GM12872 (cell line): ENCODE data around the gene STARD10.

Experiments
- CTCF ChIP-seq: IDR thresholded peaks from 3 replicates; pipeline ENCODE4 v1.5.1; 2011; ENCODE audit warnings: low read depth, mild to moderate bottlenecking, low read length, moderate library complexity; ENCODE audit not compliant: insufficient read depth

Gene STARD10

GRCh38 chr11:72740562-72741428 lies 53.1 kb downstream of the STARD10 start:
- TF ChIP-seq CTCF, result no peak

GRCh38 chr11:72740060-72740424 lies 53.8 kb downstream of the STARD10 start:
- TF ChIP-seq CTCF, result no peak

GRCh38 chr11:72739240-72740059 lies 54.4 kb downstream of the STARD10 start:
- no peak for TF ChIP-seq CTCF

GRCh38 chr11:72738199-72739141 lies 55.4 kb downstream of the STARD10 start:
- TF ChIP-seq CTCF, result no peak

- TF ChIP-seq CTCF, result no peak
Observed at GRCh38 chr11:72737336-72737735, 56.5 kb downstream of the STARD10 start.

GRCh38 chr11:72736452-72737069 lies 57.3 kb downstream of the STARD10 start:
- TF ChIP-seq CTCF, result no peak
